Dedifferentiated amniotic fluid mesenchymal stem cell (primary cell): ENCODE measurements around the gene OSBP2.

Experiments
- DNase-seq: peaks from one replicate; pipeline ENCODE4 v3.0.0-alpha.2; 2016; ENCODE audit errors: extremely low spot score

Gene OSBP2

DNA sequence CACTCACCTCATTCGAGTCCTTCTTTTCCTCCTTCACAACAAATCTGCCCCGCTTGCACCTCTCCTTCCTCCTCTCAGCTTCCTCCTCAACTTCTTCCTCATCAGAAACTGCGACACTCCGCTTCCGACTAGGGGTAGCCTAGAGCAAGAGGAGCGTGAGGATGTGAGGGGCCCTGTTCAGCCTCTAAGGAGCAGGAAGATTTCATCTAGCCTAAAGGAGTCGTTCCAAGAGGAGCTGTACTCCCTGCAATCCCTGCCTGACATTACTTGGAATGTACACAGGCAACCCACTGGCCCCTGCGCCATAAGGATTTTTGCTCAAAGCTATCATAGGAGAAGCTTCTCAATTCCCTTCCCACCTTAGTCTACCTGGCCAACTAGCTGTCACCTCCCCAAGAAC is 239.4 kb downstream of the OSBP2 start:
- no peak for DNase-seq

DNA sequence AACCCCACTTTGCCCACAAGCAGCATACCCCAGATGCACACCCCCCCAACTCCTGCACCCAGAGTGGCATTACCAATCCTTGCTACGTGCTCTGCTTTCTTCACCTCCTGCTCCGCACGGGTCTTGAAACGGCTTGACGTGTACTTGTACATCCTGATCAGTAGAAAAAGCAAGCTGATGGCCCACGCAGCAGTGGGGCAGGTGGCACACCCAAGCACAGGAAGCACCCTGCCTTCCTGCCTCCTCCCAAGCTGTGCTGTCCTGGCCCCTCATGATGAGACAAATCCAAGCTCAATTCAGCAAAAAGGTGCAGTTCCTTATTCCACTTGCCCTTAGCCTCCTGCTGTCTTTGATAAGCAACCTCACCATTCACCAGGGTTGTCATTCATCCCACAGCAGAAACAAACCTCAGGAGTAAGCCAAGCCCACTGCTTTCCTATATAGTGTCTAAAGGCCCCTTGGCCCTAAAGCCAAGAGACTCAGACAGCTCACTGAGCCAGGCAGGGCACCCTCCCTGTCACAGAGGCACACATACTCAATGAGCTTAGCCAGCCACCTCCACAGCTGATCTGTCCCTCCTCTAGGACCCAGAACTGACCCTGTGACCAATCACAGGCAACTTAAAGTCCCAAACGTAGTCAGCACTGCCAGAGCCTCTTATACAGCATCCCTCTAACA is 246.2 kb downstream of the OSBP2 start:
- no peak for DNase-seq

DNA sequence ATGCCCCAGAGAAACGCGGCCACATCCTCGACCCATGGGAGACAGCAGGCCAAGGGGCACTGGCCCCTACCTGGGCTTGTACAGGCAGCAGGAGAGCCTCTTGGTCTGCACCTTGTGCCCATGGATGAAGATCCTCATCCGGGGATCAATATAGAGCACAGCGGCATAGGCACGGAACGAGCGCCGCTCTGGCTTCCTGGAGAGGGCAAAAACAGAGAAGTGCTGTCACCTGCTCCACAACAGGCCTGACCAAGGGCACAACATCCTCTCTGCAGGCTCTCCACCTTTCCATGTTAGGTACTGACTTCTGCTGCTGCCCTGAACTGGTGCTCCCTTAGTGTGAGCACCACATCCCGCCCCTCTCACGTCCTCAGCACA is 246.7 kb downstream of the OSBP2 start:
- DNase-seq, result no peak

DNA sequence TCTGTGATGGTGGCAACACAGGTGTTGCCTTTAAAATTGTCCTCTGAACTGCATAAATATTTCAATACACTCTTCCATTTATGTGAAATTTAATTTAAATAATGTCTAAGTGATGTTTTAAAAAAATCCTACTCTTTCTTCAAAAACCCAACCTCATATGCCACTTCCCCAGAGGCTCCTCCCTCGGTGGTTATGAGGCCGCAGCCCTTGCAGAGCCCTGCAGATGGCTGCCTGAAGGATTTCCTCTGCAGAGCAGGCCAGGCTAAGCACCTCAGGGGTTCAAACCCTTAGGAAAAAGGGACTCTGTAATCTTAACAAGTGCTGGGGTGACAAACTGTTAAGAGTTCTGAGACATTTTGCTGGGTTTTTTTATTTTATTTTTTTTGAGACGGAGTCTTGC is 248.7 kb downstream of the OSBP2 start:
- DNase-seq, result no peak

DNA sequence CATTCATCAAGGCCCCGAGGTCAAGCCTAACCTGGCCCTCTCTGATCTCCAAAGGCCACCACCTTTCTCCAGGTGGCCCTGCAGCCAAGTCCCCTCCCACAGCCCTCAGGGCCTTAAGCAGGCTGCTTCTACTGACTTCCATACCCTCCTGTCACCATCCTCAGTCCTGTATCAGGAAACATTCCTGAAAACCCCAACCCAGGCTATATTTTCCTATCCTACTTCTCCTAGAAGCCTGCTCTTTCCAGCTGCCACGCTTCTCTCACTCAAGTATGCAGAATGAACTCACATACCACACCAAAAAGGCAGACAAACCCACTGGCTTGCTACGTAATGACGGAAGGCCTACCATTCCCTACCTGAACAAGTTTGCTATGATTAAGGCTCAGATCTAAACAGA is 250.3 kb downstream of the OSBP2 start:
- DNase-seq, result no peak

DNA sequence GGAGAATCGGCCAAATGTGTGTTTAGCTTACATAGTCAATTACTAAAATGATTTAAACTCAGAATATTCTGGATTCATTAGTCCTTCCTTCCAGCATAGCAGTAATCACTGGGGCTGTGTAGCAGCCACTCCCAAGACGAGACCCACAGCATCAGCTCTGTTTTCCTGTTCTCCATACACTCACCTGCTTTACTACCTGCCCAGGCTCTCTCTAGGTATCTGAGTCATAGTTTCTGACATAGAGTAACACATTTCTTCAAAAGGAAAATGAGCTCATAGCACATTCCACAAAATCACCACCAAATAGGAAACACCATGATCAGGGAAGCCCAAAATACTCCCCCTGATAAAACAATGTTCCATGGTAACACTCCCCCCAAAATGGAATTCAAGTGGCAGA is 251.0 kb downstream of the OSBP2 start:
- no peak for DNase-seq

DNA sequence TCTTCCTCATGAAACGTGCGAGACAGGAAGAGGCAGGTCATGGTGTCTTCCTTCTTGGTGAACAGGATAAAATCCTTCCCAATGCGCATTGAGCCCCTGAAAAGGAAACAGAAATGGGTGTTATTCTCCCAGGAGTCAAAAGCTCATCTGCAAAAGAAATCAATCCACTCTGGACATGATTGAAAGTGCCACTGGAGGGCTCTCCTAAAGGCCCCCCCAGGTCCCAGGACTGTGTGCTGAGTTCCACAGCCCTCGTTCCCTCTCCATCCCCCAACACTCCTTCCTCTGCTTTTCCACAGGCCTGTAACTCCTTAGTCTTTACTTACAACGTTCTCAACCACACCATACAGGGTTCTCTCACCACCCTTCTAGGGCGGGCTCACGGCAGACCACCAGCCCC is 251.7 kb downstream of the OSBP2 start:
- no peak for DNase-seq

DNA sequence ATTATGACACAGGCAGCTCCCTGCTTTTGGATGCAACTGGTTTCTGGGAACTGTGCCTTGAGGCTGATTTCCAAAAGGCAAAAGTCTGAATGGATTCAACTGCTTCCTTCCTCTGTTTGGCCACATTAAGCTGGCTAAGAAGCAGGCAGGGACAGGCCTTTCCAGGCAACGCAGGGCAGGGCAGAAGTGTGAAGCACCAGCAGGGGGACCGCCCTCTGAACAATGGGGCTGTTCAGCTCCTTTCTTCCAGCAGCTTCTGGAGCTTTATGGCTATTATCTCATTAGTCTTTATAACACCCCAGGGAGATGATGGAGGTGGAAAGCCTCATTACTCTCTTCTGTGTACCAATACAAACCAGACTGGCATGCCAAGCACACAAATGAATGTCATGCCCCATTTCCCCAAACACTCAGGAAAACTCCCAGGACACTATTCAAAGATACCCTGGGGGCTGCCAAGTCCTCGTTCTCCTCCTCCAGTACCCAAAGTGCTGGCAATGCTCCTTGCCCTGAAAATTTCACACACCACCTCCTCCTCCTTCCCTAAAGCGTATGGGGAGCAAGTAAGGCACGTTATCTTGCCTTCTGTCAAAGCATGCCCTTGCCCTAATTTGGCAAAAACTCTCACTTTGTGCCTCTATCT is 252.6 kb downstream of the OSBP2 start:
- DNase-seq, result no peak

DNA sequence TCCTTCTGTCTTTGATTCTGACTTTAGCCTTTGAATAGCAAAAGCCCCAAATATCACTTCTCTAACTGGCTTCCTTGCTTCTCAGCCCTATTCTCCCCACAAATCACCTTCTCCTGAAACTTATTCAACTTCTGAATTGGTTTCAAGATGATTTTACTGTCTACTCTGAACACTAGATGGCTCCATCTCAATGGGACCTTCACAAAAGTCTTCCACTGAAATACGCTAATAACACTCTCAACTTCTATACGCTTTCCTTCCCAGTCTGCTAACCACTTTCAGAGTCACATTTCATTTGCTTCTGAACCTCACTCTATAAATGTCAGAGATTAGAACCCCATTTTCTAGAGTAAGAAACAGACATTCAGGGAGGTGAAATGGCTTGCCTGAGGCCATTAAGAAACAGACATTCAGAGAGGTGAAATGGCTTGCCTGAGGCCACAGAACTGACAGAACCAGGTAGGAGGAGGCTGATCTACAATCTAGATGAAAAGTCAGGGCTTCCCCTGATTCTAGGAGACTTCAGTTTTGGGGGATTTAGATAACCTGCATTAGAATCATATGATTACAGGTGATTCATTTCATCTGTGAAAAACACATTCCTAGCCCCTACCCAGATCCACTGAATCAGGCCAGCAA is 253.3 kb downstream of the OSBP2 start:
- peak; percentile 65 for DNase-seq

DNA sequence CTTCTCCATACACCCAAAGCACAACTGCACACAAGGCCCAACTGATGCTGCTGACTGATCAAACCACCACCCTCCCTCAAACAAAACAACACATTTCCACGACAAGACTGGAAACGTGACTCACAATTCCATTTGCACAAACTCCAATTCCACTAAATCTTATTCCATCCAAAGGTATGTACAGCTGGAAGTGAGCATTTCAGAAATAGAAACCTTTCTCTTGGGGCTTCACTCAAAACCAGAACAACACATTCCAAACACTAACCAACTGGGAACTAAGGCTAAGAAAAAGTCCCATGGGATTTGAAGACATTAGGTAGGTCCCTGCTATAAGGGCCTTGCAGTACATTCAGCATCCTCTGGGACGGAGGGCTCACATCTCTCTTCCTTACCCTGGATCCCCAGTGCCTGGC is 254.3 kb downstream of the OSBP2 start:
- no peak for DNase-seq

DNA sequence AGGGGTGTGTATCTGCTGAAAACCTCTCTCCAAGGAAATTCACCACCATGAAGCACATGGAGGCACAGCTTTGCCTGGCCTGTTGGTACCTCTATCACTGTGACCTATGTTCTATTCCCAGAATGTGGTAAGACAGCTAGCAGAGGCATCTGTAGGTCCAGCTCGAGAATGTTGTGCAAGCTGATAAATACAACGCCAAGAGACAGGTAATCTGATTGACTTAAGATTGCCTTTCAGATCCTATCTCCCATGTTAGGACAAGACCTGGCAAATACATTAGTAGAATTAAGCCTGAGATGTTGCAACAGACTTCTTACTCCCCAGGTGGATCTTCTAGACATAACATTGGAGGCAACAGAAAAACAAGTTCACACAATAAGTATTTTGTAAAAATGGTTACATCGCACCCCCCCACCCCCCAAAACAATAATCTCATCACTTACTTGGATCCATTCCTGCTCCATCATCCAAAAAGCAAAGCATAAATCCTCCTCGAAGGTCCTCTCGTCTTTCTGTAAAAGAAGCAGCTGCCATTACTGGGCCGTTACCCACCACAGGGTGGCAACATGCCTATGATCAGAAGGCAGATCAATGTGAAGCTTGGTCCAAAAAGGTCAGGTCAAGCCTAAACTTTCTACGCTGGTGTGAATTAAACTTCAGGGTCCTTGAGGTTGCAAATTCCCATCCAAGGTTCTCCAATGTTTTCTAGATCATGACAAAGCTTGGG is 255.4 kb downstream of the OSBP2 start:
- no peak for DNase-seq

DNA sequence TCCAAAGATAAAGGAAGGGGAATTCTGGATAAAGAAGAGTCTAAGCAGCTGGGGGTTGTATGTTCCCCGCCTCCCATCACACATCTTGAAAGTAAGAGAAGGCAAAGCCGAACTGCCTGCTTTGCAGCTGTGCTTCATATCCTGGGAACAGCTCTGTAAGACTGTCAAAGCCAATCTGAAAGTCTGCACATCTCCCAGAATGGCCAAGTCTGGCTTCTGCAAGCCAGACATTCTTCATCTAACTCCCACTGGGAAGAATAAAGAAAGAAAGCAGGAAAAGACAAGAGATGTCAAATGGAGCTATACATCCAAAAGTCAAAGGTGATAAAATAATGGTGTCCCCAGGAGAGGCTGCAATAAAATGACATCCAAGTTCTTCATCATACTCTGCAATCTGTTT is 258.5 kb downstream of the OSBP2 start:
- DNase-seq, result no peak

DNA sequence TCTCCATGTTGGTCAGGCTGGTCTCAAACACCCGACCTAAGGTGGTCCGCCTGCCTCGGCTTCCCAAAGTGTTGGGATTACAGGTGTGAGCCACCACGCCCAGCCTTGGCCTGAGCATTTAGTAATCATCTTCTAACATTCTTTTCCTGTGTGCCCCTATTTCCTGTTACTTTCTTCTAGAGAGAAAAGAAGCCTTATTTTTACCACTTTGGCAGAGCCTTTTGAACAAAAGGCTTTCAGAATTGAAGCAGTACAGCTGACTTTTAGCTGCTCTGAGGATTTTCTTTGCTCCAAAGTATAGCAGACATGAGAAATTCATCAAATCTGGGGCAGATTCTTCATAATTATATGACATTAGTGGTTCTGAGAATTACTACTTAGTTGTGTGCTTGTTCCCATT is 260.5 kb downstream of the OSBP2 start:
- DNase-seq, result no peak
